Smooth muscle cell (in vitro differentiated cells): Measurements from ENCODE around the gene ADH1B. TPM values are rescaled to one million over a fixed set of nuclear protein-coding genes. Genes with fewer than 3 reads are reported as not detected.

Experiments used
- DNase-seq: peaks from one replicate; lab custom pipeline; 2025; ENCODE audit not compliant: unreplicated experiment; lab: John Stamatoyannopoulos, UW
- H2AFZ ChIP-seq: fragments of 200-600 bp; sonication (generic); 2 replicates; pipeline ENCODE4 v1.6.0; 2016; ENCODE audit warnings: antibody characterized with exemption, low read depth, mild to moderate bottlenecking
- H3F3A ChIP-seq: fragments of 200-600 bp; sonication (generic); 2 replicates; pipeline ENCODE4 v1.6.0; 2017; ENCODE audit warnings: antibody characterized with exemption, low read depth
- H3K27ac ChIP-seq: fragments of 200-600 bp; sonication (generic); 2 replicates; pipeline ENCODE4 v1.5.1; 2016; ENCODE audit warnings: low read depth, mild to moderate bottlenecking
- H3K27me3 ChIP-seq: fragments of 200-600 bp; sonication (generic); 2 replicates; pipeline ENCODE4 v1.6.1; 2016; ENCODE audit warnings: low read depth, mild to moderate bottlenecking
- H3K36me3 ChIP-seq: fragments of 200-600 bp; sonication (generic); 2 replicates; pipeline ENCODE4 v1.5.1; 2016; ENCODE audit warnings: low read depth
- H3K4me1 ChIP-seq: fragments of 200-600 bp; sonication (generic); 2 replicates; pipeline ENCODE4 v1.5.1; 2016; ENCODE audit warnings: low read depth
- H3K4me2 ChIP-seq: fragments of 200-600 bp; sonication (generic); 2 replicates; pipeline ENCODE4 v1.6.0; 2016; ENCODE audit warnings: mild to moderate bottlenecking
- H3K4me3 ChIP-seq: fragments of 200-600 bp; sonication (generic); 2 replicates; pipeline ENCODE4 v1.5.1; 2016; ENCODE audit warnings: mild to moderate bottlenecking
- H3K79me2 ChIP-seq: fragments of 200-600 bp; sonication (generic); 2 replicates; pipeline ENCODE4 v1.6.0; 2016; ENCODE audit warnings: low read depth, mild to moderate bottlenecking
- H3K9ac ChIP-seq: fragments of 200-600 bp; sonication (generic); 2 replicates; pipeline ENCODE4 v1.6.0; 2016; ENCODE audit warnings: low read depth
- H3K9me3 ChIP-seq: fragments of 200-600 bp; sonication (generic); replicated peaks from 2 replicates; pipeline ENCODE4 v1.5.1; 2016; ENCODE audit warnings: low read depth
- H4K20me1 ChIP-seq: fragments of 200-600 bp; sonication (generic); 2 replicates; pipeline ENCODE4 v1.6.0; 2016; ENCODE audit warnings: low read depth
- WGBS: methylation state at CpG from one replicate; pipeline ENCODE4 v1.1.7; 2016; ENCODE audit warnings: low lambda C conversion rate; 5-methylcytosine and 5-hydroxymethylcytosine counted together
- polyA plus RNA-seq: library from polyadenylated mRNA; unstranded; fragments of >200 nt; fragmentation: Nextera tagmentation; extraction: Ambion mirVana; gene quantifications from 2 replicates; pipeline ENCODE4 v1.2.1, GENCODE V29; 2016
- total RNA-seq: library from RNA; depleted of rRNA; stranded (reverse); fragments of >200 nt; gene quantifications from 2 replicates; pipeline ENCODE4 v1.2.3, GENCODE V29; 2014
- TF ChIP-seq, protein P1 (sequence below): fragments of 200-600 bp; sonication (generic); IDR thresholded peaks from 2 replicates; pipeline ENCODE4 v1.5.1; 2017; ENCODE audit warnings: borderline replicate concordance, mild to moderate bottlenecking, antibody characterized with exemption; ENCODE audit not compliant: insufficient read depth, poor library complexity, severe bottlenecking

ADH1B gene
- total and polyA plus RNA-seq, 2 experiments from 2014 or later, result not detected

DNA sequence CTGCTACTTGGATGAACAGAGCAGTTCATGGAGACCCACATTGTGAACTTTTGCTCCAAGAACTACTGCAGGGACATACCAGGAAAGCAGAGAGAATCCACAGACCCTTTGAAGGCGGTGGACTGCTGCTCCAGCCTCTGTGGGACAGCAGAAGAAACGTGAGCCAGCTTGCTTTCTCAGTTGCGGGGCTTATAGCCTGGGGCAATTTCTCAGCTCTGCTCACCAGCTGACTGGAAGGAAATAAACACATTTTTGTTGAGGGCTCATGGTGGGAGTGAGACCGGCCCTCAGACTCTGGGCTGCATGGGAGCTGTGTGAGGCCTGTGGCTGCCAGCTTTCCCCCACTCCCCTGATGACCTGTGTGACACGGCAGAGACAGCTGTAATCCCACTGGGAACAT lies 27.8 kb downstream of the ADH1B start:
- Histone ChIP-seq H3K36me3 (no peaks in the 10 kb centered on the region), H3F3A (no peaks in the 10 kb centered on the region), H3K9me3 (no peaks in the 10 kb centered on the region), H3K4me3 (no peak overlapping the region), H4K20me1 (no peaks in the 10 kb centered on the region), H3K9ac (no peak overlapping the region), H3K79me2 (no peaks in the 10 kb centered on the region), H3K27me3 (no peaks in the 10 kb centered on the region), H3K4me1 (no peaks in the 10 kb centered on the region), H3K4me2 (no peak overlapping the region), H3K27ac (no peak overlapping the region), H2AFZ (no peak overlapping the region)
- TF ChIP-seq, protein P1, sequence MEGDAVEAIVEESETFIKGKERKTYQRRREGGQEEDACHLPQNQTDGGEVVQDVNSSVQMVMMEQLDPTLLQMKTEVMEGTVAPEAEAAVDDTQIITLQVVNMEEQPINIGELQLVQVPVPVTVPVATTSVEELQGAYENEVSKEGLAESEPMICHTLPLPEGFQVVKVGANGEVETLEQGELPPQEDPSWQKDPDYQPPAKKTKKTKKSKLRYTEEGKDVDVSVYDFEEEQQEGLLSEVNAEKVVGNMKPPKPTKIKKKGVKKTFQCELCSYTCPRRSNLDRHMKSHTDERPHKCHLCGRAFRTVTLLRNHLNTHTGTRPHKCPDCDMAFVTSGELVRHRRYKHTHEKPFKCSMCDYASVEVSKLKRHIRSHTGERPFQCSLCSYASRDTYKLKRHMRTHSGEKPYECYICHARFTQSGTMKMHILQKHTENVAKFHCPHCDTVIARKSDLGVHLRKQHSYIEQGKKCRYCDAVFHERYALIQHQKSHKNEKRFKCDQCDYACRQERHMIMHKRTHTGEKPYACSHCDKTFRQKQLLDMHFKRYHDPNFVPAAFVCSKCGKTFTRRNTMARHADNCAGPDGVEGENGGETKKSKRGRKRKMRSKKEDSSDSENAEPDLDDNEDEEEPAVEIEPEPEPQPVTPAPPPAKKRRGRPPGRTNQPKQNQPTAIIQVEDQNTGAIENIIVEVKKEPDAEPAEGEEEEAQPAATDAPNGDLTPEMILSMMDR, result no peak
- DNase-seq, result no peak
- WGBS, result 70% methylated on average over 5 of the region's 5 CpGs

DNA sequence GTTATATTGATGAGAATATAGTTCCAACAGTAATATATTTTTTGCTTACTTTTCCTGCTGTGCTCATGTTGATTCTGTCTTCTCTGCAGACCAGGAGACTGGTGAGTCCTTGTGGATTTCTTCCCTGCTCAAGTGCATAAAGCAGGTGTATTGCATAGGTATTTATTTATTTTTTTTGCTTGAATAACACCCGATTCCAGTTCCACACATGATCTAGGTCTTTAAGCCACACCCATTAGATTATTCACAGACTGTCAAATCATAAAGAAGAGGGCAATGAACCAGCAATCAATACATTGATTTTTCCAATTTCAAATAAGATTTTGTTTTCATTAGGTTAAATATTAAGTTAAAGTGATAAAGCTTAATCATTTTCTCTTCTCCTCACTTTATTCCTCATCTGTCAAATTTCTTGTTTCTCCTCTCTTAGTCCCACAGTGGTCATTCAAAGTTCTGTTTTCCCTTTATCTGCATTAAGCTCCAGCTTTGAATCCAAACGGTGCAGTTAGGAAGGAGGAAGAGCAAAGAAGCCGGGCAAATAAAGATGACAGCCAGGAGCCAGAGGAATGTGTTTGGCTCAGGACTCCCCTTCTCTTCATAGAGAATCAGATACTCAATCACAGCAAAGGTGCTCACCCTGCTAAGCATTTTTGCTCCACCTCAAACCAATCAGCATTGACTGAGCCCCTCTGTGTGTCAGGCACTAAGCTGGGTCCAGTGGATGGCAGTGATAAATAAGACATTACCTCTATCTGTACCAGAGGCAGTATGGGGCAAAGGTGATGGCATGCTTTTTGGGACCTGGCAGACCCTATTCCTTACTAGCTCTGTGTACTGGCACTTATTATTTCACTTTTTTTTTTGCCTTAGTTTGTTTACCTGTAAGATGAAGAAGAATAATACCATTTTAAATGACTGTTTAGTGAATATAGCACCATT lies 30.1 kb downstream of the ADH1B start, which contains the start of gene ADH1A:
TSS of gene ADH1A (minus strand) at position 138 of the 939 bp plus-strand sequence. CDS start at position 67, 71 bp downstream.
- Histone ChIP-seq H3K4me1 (no peaks in the 10 kb centered on the region), H3K9me3 (no peaks in the 10 kb centered on the region), H4K20me1 (no peaks in the 10 kb centered on the region), H3K4me3 (no peak within 1 kb of the TSS), H3K27ac (no peak within 1 kb of the TSS), H3K9ac (no peak within 1 kb of the TSS), H3F3A (no peaks in the 10 kb centered on the region), H3K27me3 (no peaks in the 10 kb centered on the region), H3K79me2 (no peaks in the 10 kb centered on the region), H3K36me3 (no peaks in the 10 kb centered on the region), H3K4me2 (no peak within 1 kb of the TSS), H2AFZ (no peak within 1 kb of the TSS)
- TF ChIP-seq, protein P1, result no peak
- DNase-seq, result no peak
- WGBS, result 89% methylated on average over 3 of the region's 3 CpGs

DNA sequence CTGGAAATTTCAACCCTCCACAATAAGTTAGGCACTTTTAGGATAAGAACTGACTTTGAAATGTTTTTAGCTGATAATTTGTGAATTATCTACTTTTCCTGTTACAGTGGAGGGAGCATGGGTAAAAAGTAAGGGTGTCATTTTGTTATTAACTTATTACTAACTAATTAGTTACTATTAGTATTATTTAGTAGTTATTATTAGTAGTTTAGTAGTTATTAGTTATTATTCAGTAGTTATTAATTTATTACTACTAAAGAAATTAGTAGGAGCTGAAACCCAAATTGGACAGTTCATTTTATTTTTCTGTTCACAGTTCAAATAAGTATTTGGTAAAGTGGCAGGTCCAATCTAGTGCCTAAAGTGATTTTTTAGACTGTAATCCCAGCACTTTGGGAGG lies 35.8 kb downstream of the ADH1B start:
- Histone ChIP-seq H3K4me2 (no peak overlapping the region), H3K9ac (no peak overlapping the region), H4K20me1 (no peaks in the 10 kb centered on the region), H3K27me3 (no peaks in the 10 kb centered on the region), H3K36me3 (no peaks in the 10 kb centered on the region), H3F3A (no peaks in the 10 kb centered on the region), H3K27ac (no peak overlapping the region), H2AFZ (no peak overlapping the region), H3K9me3 (no peaks in the 10 kb centered on the region), H3K4me1 (no peaks in the 10 kb centered on the region), H3K4me3 (no peak overlapping the region), H3K79me2 (no peaks in the 10 kb centered on the region)
- DNase-seq, result no peak
- TF ChIP-seq, protein P1, result no peak
